ENCODE results near the gene RPL5. TPM values are rescaled to one million over a fixed set of nuclear protein-coding genes. Genes with fewer than 3 reads are reported as not detected.

Gene RPL5
- total and polyA plus RNA-seq, 8 donors = 595 to 1,336 (median 893) TPM

DNA sequence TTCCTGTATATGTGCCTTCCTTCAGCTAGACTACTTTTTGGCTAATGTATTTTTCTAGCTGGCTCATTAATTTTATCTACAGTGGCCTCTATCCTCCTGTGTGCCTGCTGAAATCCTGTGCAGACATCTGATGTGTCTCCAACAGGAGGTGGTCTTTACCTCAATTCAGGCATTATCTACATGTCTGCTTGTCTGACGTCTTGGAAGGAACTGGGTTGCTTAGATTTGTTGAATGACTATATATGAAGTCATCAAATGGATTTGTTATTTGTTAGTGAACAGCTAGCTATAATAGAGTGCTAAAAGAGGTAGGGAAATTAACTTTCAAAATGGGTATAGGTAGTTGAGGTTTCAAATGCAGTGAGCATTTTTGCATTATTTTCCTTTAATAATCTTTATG lies 6.7 kb downstream of the RPL5 start:
- H3K4me3 ChIP-seq = no peak overlapping the region
- no peak for TF ChIP-seq CTCF (IDR thresholded peaks at IDR 0.05)
- ATAC-seq = no peak
- no peaks in the 10 kb centered on the region for H3K9me3 ChIP-seq
- no peak for DNase-seq
- intact Hi-C loops (cut with DNase I) = no loop called here
- peaks cover 0 to 83% (median 56%) of the 10 kb centered on the region in 3 donors for H3K36me3 ChIP-seq
- FAIRE-seq = no peak
- peaks cover 12 to 27% (median 25%) of the 10 kb centered on the region in 3 donors for H3K4me1 ChIP-seq
- 0% methylated on average over 1 of the region's 1 CpG for WGBS, 2 donors
- no peak overlapping the region for H3K27ac ChIP-seq
- no peaks in the 10 kb centered on the region for H3K27me3 ChIP-seq

DNA sequence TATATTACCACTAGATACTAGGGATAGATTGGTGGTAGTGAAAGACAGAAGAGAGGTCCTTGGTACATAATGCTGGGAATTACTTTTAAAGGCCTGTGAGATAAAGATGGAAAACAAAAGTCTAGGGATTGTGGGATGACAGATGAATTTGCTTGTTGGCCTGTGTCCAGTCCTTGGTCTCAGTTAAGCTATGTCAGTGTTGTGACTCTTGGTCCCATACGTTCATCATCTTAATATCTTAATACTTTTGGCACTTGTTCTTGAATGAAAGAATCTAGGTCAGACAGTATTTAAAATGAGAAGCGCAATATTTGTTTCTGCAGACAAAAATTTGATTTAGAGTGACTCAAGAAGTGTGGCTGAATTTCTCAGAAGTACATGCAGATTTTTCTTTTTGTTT lies 7.6 kb downstream of the RPL5 start:
- ATAC-seq = no peak

GRCh38 chr1:92840600-92840999 lies 8.8 kb downstream of the RPL5 start:
- H3K36me3 ChIP-seq = peaks cover 0 to 72% (median 47%) of the 10 kb centered on the region in 3 donors
- DNase-seq (no peak), FAIRE-seq (no peak), ATAC-seq (no peak)
- no peak overlapping the region for H3K27ac ChIP-seq
- WGBS, 2 donors = 59 to 60% methylated on average over 5 of the region's 5 CpGs
- peaks cover 0 to 16% (median 7%) of the 10 kb centered on the region in 3 donors for H3K4me1 ChIP-seq
- H3K27me3 ChIP-seq = no peaks in the 10 kb centered on the region
- TF ChIP-seq CTCF (IDR thresholded peaks at IDR 0.05) = no peak
- H3K4me3 ChIP-seq = no peak overlapping the region
- H3K9me3 ChIP-seq = no peaks in the 10 kb centered on the region
- intact Hi-C loops (cut with DNase I) = no loop called here

More for the DNA sequence above, 7.6 kb downstream of the RPL5 start:
- Histone ChIP-seq H3K27me3 (no peaks in the 10 kb centered on the region), H3K27ac (no peak overlapping the region), H3K4me1 (peaks cover 4 to 18% (median 16%) of the 10 kb centered on the region in 3 donors), H3K4me3 (no peak overlapping the region), H3K36me3 (peaks cover 0 to 82% (median 51%) of the 10 kb centered on the region in 3 donors), H3K9me3 (no peaks in the 10 kb centered on the region)
- FAIRE-seq = no peak
- intact Hi-C loops (cut with DNase I) = no loop called here
- no peak for TF ChIP-seq CTCF (IDR thresholded peaks at IDR 0.05)
- no peak for DNase-seq
- 47 to 58% methylated on average over 2 of the region's 2 CpGs for WGBS, 2 donors

DNA sequence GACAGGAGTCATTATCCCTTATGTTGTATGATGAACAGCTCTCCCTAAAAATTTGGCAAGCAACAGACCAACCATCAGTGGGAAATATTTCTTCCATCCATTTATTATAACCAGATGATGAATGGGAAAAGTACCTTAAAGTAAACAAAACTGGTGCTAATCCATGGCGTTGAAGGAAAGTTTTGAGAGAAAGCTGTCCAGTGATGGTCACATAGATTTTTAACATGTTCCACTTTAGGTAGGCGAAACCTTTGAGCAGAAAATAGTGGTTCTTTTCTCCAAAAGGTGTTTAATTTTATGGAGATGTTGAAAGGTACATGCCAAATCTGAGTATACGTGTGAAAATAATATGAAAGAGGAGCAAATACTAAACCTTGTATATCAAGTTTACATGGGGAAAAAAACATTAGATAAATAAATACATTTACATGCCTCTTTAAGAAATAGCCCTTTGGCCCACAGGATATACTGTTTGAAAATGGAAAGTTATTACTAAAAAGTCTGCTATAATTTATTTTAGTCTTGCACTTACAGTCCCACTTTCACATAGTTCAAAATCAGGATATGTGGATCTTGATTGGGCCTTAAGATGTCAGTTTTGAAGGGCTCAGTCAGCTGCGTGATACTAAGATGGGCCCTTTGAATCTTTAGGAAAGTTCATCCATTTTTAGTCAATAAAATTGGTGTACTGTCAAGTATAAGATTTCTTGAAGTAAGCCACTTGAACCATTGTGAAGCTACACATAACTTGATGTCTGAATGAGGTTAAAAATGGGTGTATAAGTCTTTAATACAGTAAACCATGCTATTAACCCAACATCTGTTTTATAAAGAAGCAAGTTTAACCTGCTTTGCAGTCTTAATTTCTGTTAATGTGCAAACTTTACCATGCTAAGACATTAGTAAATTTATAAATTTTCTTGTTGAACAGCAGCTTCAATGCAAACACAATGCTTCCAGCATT lies 10.5 kb downstream of the RPL5 start:
- FAIRE-seq (no peak), ATAC-seq (no peak), DNase-seq (no peak)
- no peaks in the 10 kb centered on the region for H3K27me3 ChIP-seq
- H3K27ac ChIP-seq = no peak overlapping the region
- WGBS, 2 donors = 84 to 85% methylated on average over 4 of the region's 4 CpGs
- H3K9me3 ChIP-seq = no peaks in the 10 kb centered on the region
- no peak overlapping the region for H3K4me3 ChIP-seq
- H3K4me1 ChIP-seq = peaks cover 0 to 9% (median 0%) of the 10 kb centered on the region in 3 donors
- peaks cover 0 to 60% (median 37%) of the 10 kb centered on the region in 3 donors for H3K36me3 ChIP-seq
- no peak for TF ChIP-seq CTCF (IDR thresholded peaks at IDR 0.05)
- intact Hi-C loops (cut with DNase I) = no loop called here

GRCh38 chr1:92843046-92843423 lies 11.2 kb downstream of the RPL5 start:
- H3K36me3 ChIP-seq = peaks cover 0 to 54% (median 37%) of the 10 kb centered on the region in 3 donors

More at GRCh38 chr1:92843046-92843423, 11.2 kb downstream of the RPL5 start:
- intact Hi-C loops (cut with DNase I) = no loop called here
- TF ChIP-seq CTCF (IDR thresholded peaks at IDR 0.05) = no peak
- ATAC-seq (no peak), DNase-seq (no peak), FAIRE-seq (no peak)
- H3K4me3 ChIP-seq = no peak overlapping the region
- 43 to 44% methylated on average over 2 of the region's 2 CpGs for WGBS, 2 donors
- H3K4me1 ChIP-seq = peaks cover 0 to 5% (median 0%) of the 10 kb centered on the region in 3 donors
- H3K9me3 ChIP-seq = no peaks in the 10 kb centered on the region
- H3K27ac ChIP-seq = no peak overlapping the region
- no peaks in the 10 kb centered on the region for H3K27me3 ChIP-seq
